GM19239 (cell line): Measurements from ENCODE around the gene SECISBP2.

Experiments
- DNase-seq: peaks from one replicate; pipeline ENCODE4 v3.0.0; 2011; ENCODE audit warnings: low spot score; ENCODE audit not compliant: insufficient read length
- FAIRE-seq: peaks from 2 replicates; lab custom pipeline; 2011; peaks lifted over from hg19 to GRCh38; lab: Jason Lieb, UNC

The SECISBP2 gene

DNA sequence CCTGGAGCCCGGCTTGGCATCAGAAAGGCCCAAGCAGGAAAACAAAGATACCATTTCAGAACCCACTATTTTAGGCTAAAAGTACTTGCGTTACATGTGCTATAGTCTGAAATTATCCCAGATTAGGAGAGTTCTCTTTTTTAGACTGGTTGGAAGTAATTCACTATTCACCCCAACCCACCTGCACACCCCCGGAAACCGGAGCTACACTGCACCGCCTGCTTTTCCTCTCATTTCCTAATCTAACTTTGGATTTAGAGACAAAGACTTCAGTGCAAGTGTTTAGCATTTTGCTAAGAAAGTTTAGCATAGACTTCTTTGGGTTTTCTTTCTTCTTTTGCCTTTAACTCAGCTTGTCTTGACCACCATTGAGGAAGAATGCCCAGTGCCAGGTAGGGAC is 79.2 kb downstream of the SECISBP2 start:
- FAIRE-seq (no peak), DNase-seq (no peak)

GRCh38 chr9:89398621-89399020 is 80.3 kb downstream of the SECISBP2 start:
- no peak for DNase-seq

GRCh38 chr9:89400403-89401116 is 82.3 kb downstream of the SECISBP2 start:
- DNase-seq (no peak), FAIRE-seq (peak; percentile 97)

More at GRCh38 chr9:89398621-89399020, 80.3 kb downstream of the SECISBP2 start:
- FAIRE-seq: no peak

GRCh38 chr9:89402695-89403427 is 84.6 kb downstream of the SECISBP2 start:
- FAIRE-seq (no peak), DNase-seq (no peak)

- FAIRE-seq: peak; percentile 76
- no peak for DNase-seq
Observed at GRCh38 chr9:89404074-89404473, 85.8 kb downstream of the SECISBP2 start.

DNA sequence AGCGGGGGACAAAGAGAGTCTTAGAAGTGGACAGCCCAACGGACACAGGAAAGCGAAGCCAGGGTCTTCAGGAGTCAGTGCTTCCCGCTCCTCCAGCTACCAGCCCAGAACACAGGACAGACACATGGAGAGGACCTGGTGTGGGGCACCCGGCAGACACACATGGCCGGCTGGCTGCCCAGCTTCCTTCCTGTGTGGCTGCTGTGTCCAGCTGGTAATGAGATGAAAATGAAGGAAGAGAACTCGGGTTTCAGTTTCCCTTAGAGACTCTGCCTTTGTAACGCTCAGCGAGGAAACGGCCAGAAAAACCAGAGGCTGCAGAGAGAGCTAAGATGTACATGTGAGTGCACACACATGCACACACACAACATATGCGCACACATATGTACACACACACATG is 87.5 kb downstream of the SECISBP2 start:
- peak; percentile 72 for DNase-seq
- peak; percentile 98 for FAIRE-seq

- DNase-seq (no peak), FAIRE-seq (no peak)
Observed at GRCh38 chr9:89407070-89407469, 88.8 kb downstream of the SECISBP2 start.

- DNase-seq (no peak), FAIRE-seq (peak; percentile 92)
Observed at GRCh38 chr9:89408628-89409101, 90.4 kb downstream of the SECISBP2 start.
